DMS 273 (cell line): ENCODE results near the gene DTD2.

Source experiments
- DNase-seq: peaks from one replicate; lab custom pipeline; 2025; ENCODE audit not compliant: unreplicated experiment; lab: John Stamatoyannopoulos, UW

DTD2 gene

DNA sequence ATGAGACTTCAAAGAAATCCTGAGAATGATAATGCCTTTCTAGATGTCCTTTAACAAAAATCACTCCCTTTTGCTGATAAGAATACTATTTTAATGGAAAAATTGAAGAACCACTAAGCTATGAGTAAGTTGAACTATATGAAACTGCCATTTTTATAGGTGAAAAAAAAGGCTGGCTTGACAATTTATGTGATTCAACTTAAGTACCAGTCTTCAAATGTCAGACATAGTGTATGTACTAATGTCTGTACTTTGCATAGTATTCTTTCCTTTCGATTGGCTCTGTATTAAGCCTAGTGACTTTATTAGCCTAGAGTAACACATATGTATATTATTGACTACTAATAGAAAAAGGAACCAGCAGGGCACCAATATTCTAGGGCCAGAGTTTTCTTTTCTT is 48.9 kb downstream of the DTD2 start:
- DNase-seq = no peak

DNA sequence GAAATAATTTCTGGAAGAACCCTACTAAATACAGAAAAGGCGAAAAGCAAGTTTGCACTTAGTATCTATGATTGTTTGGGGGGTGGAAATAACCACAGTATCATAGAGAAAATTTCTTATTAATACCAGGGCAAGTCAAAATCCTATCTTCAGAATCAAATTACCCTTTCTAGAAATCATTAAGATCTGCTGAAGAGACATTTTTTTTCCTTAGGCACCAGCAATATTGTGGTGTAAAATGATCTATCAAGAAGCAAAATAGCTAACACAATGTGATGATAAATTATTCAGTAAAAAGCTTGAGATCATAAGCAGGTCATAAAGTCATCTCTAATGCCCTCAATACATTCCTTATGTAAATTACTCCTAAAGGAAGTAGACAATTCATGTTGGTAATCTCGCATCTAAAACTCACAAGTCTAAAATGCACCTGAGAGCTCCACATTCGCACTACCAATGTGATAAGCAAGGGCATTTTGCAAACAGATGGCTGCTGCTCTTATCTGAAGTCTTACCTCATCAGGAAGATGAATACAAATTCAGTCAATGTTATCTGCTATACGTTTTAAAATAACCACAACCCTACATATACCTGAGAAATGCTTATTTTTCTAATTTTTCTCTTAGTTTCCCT is 51.6 kb downstream of the DTD2 start:
- peak; percentile 71 for DNase-seq

DNA sequence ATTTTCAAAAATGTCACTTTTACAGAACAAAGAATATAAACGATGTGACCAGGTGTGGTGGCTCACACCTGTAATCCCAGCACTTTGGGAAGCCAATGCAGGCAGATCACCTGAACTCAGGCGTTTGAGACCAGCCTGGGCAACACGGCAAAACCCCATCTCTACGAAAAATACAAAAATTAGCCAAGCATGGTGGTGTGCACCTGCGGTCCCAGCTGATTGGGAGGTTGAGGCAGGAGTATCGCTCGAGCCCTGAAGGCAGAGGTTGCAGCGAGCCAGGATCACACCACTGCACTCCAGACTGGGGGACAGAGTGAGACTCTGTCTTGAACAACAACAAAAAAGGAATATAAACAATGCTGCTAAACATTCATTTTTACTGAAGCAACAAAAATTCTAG is 52.2 kb downstream of the DTD2 start:
- DNase-seq = no peak

DNA sequence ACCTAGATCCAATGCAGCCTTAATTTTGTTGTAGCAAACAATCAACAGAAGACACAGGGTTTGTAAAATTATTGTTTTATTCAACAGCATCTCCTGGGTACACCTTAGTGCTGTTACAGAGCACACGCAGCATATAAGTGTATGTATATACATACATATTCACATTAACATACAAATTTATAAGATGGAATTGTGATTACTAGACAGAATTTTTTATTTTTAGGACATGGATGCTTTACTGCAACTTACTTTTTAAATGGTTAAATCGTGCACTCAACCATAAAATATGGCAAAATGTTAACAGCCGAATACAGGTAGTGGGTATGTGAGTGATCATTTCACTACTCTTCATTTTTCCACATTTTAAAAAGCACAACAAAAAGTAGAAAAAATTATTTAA is 53.6 kb downstream of the DTD2 start:
- no peak for DNase-seq

DNA sequence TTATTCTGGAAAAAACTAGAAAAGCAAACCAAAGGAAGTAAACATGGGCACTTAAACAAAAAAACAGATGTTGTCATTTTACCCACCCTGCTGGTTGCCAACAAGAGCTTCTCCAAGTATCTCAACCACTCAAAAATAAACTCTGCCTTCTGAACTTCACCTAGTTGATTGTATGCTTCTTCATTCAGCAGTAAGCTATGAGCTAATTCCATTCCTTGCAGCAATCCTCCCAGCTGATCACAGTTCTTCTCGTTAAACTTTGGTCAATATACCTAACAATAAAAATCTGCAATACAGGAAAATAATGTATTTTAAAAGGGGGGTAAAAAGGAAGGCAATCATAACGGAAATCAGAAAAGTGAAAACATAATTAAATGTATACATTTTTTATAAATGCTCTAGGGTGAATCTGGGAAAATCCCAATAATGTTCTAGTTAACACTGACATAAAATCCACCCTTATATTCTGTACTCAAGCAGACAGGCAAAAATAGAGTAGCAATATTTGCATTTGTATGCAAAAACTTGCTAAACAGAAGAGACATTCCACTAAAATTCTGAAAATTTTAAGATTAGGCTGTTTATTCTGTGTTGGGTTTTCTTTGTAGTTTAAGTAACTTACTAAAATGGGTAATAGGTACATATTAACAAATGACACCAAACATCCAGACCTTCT is 54.4 kb downstream of the DTD2 start:
- no peak for DNase-seq

DNA sequence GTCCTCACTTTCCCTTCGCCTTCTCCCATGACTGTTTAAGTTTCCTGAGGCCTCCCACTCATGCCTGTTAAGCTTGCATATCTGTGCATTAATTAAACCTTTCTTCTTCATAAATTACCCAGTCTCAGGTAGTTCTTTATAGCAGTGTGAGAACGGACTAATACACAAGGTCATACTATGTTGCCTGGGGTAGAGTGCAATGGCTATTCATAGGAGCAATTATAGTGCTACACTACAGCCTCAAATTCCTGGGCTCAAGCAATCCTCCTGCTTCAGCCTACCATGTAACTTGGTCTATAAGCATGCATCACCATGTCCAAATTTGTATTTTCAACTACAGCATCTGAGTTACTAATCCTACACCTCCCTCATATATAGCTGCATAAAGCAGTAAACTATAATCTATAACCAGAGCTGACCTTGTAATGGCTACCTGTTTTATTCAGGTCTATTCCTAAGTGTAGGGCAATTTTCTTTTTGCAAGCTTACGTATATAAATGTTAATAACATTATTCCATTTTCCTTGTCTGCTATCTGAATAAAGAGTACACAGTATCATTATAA is 55.9 kb downstream of the DTD2 start:
- DNase-seq = no peak

DNA sequence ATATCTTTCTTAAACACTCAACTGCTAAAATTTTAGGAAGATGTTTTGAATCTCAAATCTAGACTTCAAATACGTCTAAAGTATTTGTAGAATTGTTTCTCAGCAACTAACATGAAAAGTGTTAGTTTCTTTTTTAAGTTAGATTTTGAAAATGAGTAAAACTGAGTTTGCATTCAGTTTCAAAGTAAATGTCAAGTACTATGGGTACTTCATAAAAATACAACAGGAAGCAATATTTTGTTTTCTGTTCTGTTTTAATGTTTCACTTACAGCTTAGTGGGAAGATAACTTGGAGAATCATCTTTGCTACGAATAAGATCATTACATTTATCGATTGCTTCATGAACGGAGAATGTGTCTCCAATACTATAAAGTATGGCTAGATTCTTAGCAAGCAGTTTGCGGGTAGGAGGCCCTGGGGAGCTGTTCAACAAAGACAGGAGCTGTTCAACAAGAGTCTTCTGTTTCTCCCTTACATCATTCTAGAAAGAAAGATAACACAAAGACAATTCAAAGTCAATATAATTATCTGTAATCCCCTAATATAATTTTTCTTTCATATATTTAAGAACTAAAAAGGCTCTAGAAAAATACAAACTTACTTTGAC is 57.2 kb downstream of the DTD2 start:
- no peak for DNase-seq
